ENCODE data around the gene LHFPL2.

DNA sequence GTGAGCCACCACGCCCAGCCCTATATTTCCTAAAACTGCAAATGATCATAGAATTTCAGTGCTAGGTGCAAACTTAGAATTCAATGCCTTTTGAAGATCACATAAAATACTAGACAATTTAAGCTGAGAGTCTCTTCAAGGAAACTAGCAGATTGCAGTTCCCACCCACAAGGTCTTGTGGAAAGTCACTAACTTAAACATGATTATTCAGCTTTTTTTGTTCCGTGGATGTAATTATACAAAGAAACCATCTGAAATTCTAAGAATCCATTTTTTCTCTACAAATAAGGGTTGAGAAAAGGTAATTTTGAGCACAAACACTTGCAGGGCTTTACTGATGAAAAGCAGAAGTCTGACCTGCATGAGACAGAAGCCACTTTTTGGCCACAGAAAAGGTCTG is 4.5 kb upstream of the LHFPL2 start:
- TF ChIP-seq CTCF (IDR thresholded peaks at IDR 0.05): no peak
- no peak for TF ChIP-seq POLR2A (IDR thresholded peaks at IDR 0.05)

Data from esophagus squamous epithelium (tissue), 4 donors.